IMR-90 (cell line): ENCODE data around the gene IFT20. TPM values are rescaled to one million over a fixed set of nuclear protein-coding genes. Genes with fewer than 3 reads are reported as not detected.

Experiments used
- ATAC-seq: fragments of 200-7000 bp; cut with Tn5 transposase; 2 replicates; pipeline ENCODE4 v1.9.1; 2020; ENCODE audit warnings: low read depth, mild to moderate bottlenecking, moderate library complexity
- BruUV-seq: library from RNA; stranded (reverse); fragments of 400-500 nt; replicated peaks from 2 replicates; lab custom pipeline; 2021; lab: Mats Ljungman, UMichigan
- CTCF ChIA-PET: fragments of 300-600 bp; formaldehyde crosslinking; extraction: SDS; loops from one replicate; lab custom pipeline; 2021; ENCODE audit warnings: antibody characterized with exemption; lab: Yijun Ruan, JAX
- POLR2A ChIA-PET: fragments of 300-600 bp; sonication (Branson Sonifier 250); formaldehyde crosslinking; loops from one replicate; lab custom pipeline; 2022; ENCODE audit warnings: antibody characterized with exemption; ENCODE audit not compliant: unreplicated experiment; lab: Charles Lee
- DNase-seq: peaks from one replicate; pipeline ENCODE4 v3.0.0; 2013
- H2AFZ ChIP-seq: replicated peaks from 2 replicates; pipeline ENCODE3; 2013; ENCODE audit warnings: low read length, mild to moderate bottlenecking; ENCODE audit not compliant: poor library complexity
- H2AK5ac ChIP-seq: 2 replicates; pipeline ENCODE4 v1.6.1; 2013; ENCODE audit warnings: low read depth, low read length, inconsistent platforms
- H2AK9ac ChIP-seq: replicated peaks from 2 replicates; pipeline ENCODE3; 2013; ENCODE audit warnings: mild to moderate bottlenecking, low read depth, low read length, moderate library complexity; ENCODE audit not compliant: poor library complexity
- H2BK120ac ChIP-seq: 2 replicates; pipeline ENCODE4 v1.6.1; 2013; ENCODE audit warnings: low read depth, low read length, inconsistent platforms
- H2BK15ac ChIP-seq: 3 replicates; pipeline ENCODE4 v1.6.1; 2013; ENCODE audit warnings: low read depth, low read length, inconsistent platforms
- H2BK20ac ChIP-seq: 2 replicates; pipeline ENCODE4 v1.6.1; 2013; ENCODE audit warnings: low read depth, mild to moderate bottlenecking, inconsistent platforms, low read length, moderate library complexity
- H2BK5ac ChIP-seq: 2 replicates; pipeline ENCODE4 v1.6.1; 2013; ENCODE audit warnings: mild to moderate bottlenecking, low read depth, low read length, inconsistent platforms; ENCODE audit not compliant: poor library complexity, severe bottlenecking
- H3K14ac ChIP-seq: replicated peaks from 2 replicates; pipeline ENCODE4 v1.6.1; 2013; ENCODE audit warnings: low read depth, low read length, inconsistent platforms
- H3K18ac ChIP-seq: 2 replicates; pipeline ENCODE4 v1.6.1; 2013; ENCODE audit warnings: low read depth, low read length, control low read depth
- H3K23ac ChIP-seq: 2 replicates; pipeline ENCODE4 v1.6.1; 2013; ENCODE audit warnings: low read depth, low read length, inconsistent platforms
- H3K27ac ChIP-seq: 2 replicates; pipeline ENCODE4 v1.5.1; 2013; ENCODE audit warnings: mild to moderate bottlenecking, control low read depth, low read length; ENCODE audit not compliant: insufficient read depth
- H3K27me3 ChIP-seq: 2 replicates; pipeline ENCODE4 v1.6.1; 2013; ENCODE audit warnings: low read length; ENCODE audit not compliant: control insufficient read depth, insufficient read depth
- H3K36me3 ChIP-seq: 2 replicates; pipeline ENCODE4 v1.6.1; 2013; ENCODE audit warnings: low read length, mixed read lengths; ENCODE audit not compliant: control insufficient read depth, insufficient read depth
- H3K4ac ChIP-seq: 2 replicates; pipeline ENCODE4 v1.6.1; 2013; ENCODE audit warnings: low read depth, low read length, inconsistent platforms
- H3K4me1 ChIP-seq: 2 replicates; pipeline ENCODE4 v1.6.1; 2013; ENCODE audit warnings: low read length, mixed read lengths; ENCODE audit not compliant: control insufficient read depth, insufficient read depth
- H3K4me2 ChIP-seq: 2 replicates; pipeline ENCODE4 v1.6.1; 2013; ENCODE audit warnings: low read depth, mild to moderate bottlenecking, control low read depth, low read length, moderate library complexity
- H3K4me3 ChIP-seq: 2 replicates; pipeline ENCODE4 v1.5.1; 2013; ENCODE audit warnings: low read depth, mild to moderate bottlenecking, control low read depth, low read length, moderate library complexity; ENCODE audit not compliant: insufficient read depth
- H3K56ac ChIP-seq: 2 replicates; pipeline ENCODE4 v1.6.1; 2013; ENCODE audit warnings: low read length, inconsistent platforms; ENCODE audit not compliant: insufficient read depth; ENCODE audit errors: extremely low read depth
- H3K79me1 ChIP-seq, 2 experiments: 2 replicates each; pipeline ENCODE4 v1.6.1; 2013; ENCODE audit warnings: low read length in 2 of 2, inconsistent platforms in 1 of 2, low read depth in 1 of 2
- H3K9ac ChIP-seq: 2 replicates; pipeline ENCODE4 v1.6.1; 2013; ENCODE audit warnings: low read depth, low read length, control low read depth
- H3K9me1 ChIP-seq: 2 replicates; pipeline ENCODE4 v1.6.1; 2013; ENCODE audit warnings: low read length, inconsistent platforms; ENCODE audit not compliant: insufficient read depth
- H3K9me3 ChIP-seq: 2 replicates; pipeline ENCODE4 v1.6.1; 2013; ENCODE audit warnings: low read length; ENCODE audit not compliant: control insufficient read depth, insufficient read depth
- H4K20me1 ChIP-seq: 2 replicates; pipeline ENCODE4 v1.6.1; 2013; ENCODE audit warnings: low read length, inconsistent platforms; ENCODE audit not compliant: insufficient read depth
- H4K5ac ChIP-seq: 2 replicates; pipeline ENCODE4 v1.6.1; 2013; ENCODE audit warnings: mild to moderate bottlenecking, low read depth, low read length, control low read depth
- H4K8ac ChIP-seq, 2 experiments: 2 replicates each; pipeline ENCODE4 v1.6.1; 2013; ENCODE audit warnings: low read depth in 2 of 2, low read length in 2 of 2, control low read depth in 1 of 2, inconsistent platforms in 1 of 2
- H4K91ac ChIP-seq: 2 replicates; pipeline ENCODE4 v1.6.1; 2013; ENCODE audit warnings: low read depth, low read length, inconsistent platforms; ENCODE audit not compliant: insufficient read depth
- BHLHE40 ChIP-seq: fragments of 150-350 bp; IDR thresholded peaks from 2 replicates; pipeline ENCODE4 v1.6.1; 2016; ENCODE audit warnings: mild to moderate bottlenecking, low read depth, low read length
- CHD1 ChIP-seq: IDR thresholded peaks from 2 replicates; pipeline ENCODE4 v1.6.1; 2012; ENCODE audit warnings: low read depth, low read length, improper control_type of control experiment
- MAZ ChIP-seq: IDR thresholded peaks from 2 replicates; pipeline ENCODE4 v1.6.1; 2012; ENCODE audit warnings: low read depth, mild to moderate bottlenecking, low read length, improper control_type of control experiment, moderate library complexity, borderline replicate concordance
- RFX5 ChIP-seq: IDR thresholded peaks from 2 replicates; pipeline ENCODE4 v1.8.0; 2012; ENCODE audit warnings: low read depth, mild to moderate bottlenecking, low read length, moderate library complexity
- WGBS, 2 experiments: methylation state at CpG; one replicate each; pipeline versions ENCODE4 v1.1.5 to v1.1.7; 2013; ENCODE audit warnings: missing lambda C conversion rate in 2 of 2; ENCODE audit not compliant: insufficient read length in 1 of 2; ENCODE audit errors: extremely low coverage in 2 of 2; 5-methylcytosine and 5-hydroxymethylcytosine counted together
- dilution Hi-C: fragments of 300-500 bp; cut with HindIII; formaldehyde crosslinking; loops from one replicate; pipeline ENCODE4 v1.14.3; 2018; ENCODE audit warnings: low sequenced_read_pairs; ENCODE audit not compliant: unreplicated experiment
- in situ Hi-C: fragments of 300-500 bp; cut with MboI; formaldehyde crosslinking; loops from 3 replicates; pipeline ENCODE4 v1.14.3; 2019; ENCODE audit warnings: low sequenced_read_pairs, inconsistent platforms, mixed read lengths
- intact Hi-C: fragments of 100-400 bp; cut with micrococcal nuclease; formaldehyde crosslinking; loops from 2 replicates; pipeline ENCODE4 v1.10.0; 2022
- polyA plus RNA-seq, 3 experiments: library from polyadenylated mRNA; depleted of rRNA; stranded (reverse); fragments of >200 nt; gene quantifications; 2 replicates each; pipeline ENCODE4 v1.2.3, GENCODE V29; 2012; ENCODE audit warnings: low replicate concordance in 1 of 3
- total RNA-seq: library from RNA; depleted of rRNA; stranded (reverse); fragments of >200 nt; gene quantifications from 2 replicates; pipeline ENCODE4 v1.2.3, GENCODE V29; 2012
- TF ChIP-seq, protein P1 (sequence below): fragments of 150-350 bp; IDR thresholded peaks from 2 replicates; pipeline ENCODE4 v1.6.1; 2016; ENCODE audit warnings: low read depth, mild to moderate bottlenecking, low read length, moderate library complexity, borderline replicate concordance
- TF ChIP-seq, protein P2 (sequence below): fragments of 150-350 bp; IDR thresholded peaks from 2 replicates; pipeline ENCODE4 v1.6.1; 2017; ENCODE audit warnings: mild to moderate bottlenecking, antibody characterized with exemption, low read length, low read depth

The IFT20 gene
- total and polyA plus RNA-seq, 2 of the 4 experiments (the other 2 are of a cell fraction), result 25.5 to 46.3 TPM

DNA sequence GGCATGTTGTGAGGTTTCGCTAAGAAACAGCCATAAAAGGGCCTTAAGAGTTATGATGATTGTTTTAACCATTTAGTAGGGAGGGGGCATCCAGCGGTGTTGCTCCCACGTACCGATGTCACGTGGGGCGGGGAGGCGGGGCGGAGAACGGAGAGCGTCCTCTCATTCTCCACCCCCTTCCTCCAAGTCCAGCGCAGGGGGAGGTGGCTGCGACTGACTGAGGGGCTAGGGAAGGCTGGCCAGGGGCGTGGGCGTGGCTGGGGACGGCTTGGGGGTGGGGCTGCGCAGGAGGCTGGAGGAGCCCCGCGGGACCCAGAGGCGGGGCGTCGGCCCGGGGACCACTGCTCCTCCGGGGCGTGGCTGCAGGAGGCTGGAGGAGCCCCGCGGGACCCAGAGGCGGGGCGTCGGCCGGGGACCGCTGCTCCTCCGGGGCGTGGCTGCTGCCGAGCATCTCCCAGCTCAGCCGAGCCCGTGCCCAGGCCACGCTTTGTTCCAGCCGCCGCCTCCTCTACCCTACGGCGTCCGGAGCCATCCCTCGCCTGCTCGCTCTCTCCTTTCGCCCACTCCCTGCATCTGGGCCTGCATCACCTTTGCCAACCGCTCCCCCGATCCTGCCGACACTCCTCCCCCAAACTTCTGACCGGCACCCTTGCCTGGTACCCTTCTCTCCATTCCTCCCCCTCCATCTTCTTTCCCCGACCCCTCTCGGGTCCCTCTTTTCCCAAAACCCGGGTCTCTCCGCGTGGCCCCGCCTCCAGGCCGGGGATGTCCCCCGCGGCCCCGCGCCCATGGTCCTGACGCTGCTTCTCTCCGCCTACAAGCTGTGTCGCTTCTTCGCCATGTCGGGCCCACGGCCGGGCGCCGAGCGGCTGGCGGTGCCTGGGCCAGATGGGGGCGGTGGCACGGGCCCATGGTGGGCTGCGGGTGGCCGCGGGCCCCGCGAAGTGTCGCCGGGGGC is 36.3 kb upstream of the IFT20 start, which contains the start of gene SARM1:
Gene SARM1 (plus strand): TSS at position 450 of the 958 bp plus-strand sequence. CDS start 339 bp downstream, at position 789.
- ChIA-PET CTCF (no interaction called here), POLR2A (no interaction called here)
- TF ChIP-seq MAZ, result peak; percentile 91; the same call in 1 of the 2 replicates
- TF ChIP-seq CHD1, result no peak
- no peak for TF ChIP-seq RFX5
- TF ChIP-seq BHLHE40, result peak; percentile 26; the same call in 1 of the 2 replicates
- TF ChIP-seq, protein P1, sequence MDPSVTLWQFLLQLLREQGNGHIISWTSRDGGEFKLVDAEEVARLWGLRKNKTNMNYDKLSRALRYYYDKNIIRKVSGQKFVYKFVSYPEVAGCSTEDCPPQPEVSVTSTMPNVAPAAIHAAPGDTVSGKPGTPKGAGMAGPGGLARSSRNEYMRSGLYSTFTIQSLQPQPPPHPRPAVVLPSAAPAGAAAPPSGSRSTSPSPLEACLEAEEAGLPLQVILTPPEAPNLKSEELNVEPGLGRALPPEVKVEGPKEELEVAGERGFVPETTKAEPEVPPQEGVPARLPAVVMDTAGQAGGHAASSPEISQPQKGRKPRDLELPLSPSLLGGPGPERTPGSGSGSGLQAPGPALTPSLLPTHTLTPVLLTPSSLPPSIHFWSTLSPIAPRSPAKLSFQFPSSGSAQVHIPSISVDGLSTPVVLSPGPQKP, result no peak
- TF ChIP-seq, protein P2, sequence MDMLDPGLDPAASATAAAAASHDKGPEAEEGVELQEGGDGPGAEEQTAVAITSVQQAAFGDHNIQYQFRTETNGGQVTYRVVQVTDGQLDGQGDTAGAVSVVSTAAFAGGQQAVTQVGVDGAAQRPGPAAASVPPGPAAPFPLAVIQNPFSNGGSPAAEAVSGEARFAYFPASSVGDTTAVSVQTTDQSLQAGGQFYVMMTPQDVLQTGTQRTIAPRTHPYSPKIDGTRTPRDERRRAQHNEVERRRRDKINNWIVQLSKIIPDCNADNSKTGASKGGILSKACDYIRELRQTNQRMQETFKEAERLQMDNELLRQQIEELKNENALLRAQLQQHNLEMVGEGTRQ, result peak; percentile 96
- peak within 1 kb of the TSS; percentile 33 for H2AK9ac ChIP-seq
- peak within 1 kb of the TSS; percentile 92 for H3K4ac ChIP-seq
- peak within 1 kb of the TSS; percentile 84 for H3K4me2 ChIP-seq
- DNase-seq (peak; percentile 85), ATAC-seq (peak; percentile 83)
- peak within 1 kb of the TSS; percentile 29 for H2AK5ac ChIP-seq
- H2BK5ac ChIP-seq, result no peak within 1 kb of the TSS
- no peaks in the 10 kb centered on the region for H3K27me3 ChIP-seq
- H4K91ac ChIP-seq, result peak within 1 kb of the TSS; percentile 79
- no peak within 1 kb of the TSS; the same call in 1 of the 2 replicates for H3K18ac ChIP-seq
- intact Hi-C loops (no loop called here), in situ Hi-C loops (no loop called here), dilution Hi-C loops (no loop called here)
- peak within 1 kb of the TSS; percentile 70 for H3K23ac ChIP-seq
- H3K56ac ChIP-seq, result peak within 1 kb of the TSS; percentile 52
- peaks cover 14% of the 10 kb centered on the region; the same call in 1 of the 2 replicates for H3K4me1 ChIP-seq
- H3K9me3 ChIP-seq, result no peaks in the 10 kb centered on the region
- H3K14ac ChIP-seq, result peak within 1 kb of the TSS; percentile 91
- H3K79me1 ChIP-seq, result peaks cover 5 to 27% of the 10 kb centered on the region in 2 experiments; a peak in 3 of 4 replicates
- whole genome bisulfite sequencing, 2 experiments, result 1% methylated on average over 28 of the region's 80 CpGs; no CpG with 5 or more reads in 1 of the 2 experiments
- H3K9ac ChIP-seq, result peak within 1 kb of the TSS; percentile 43
- H2BK120ac ChIP-seq, result peak within 1 kb of the TSS; percentile 62
- H3K4me3 ChIP-seq, result peak within 1 kb of the TSS; percentile 54
- H3K27ac ChIP-seq, result peak within 1 kb of the TSS; percentile 93
- no peaks in the 10 kb centered on the region for H3K36me3 ChIP-seq
- H2BK20ac ChIP-seq, result peak within 1 kb of the TSS; percentile 73
- H4K20me1 ChIP-seq, result peaks cover 31% of the 10 kb centered on the region
- peak within 1 kb of the TSS; percentile 93 for H2AFZ ChIP-seq
- peak within 1 kb of the TSS; percentile 40 for H4K5ac ChIP-seq
- no TSS peak for BruUV-seq
- H4K8ac ChIP-seq, result peak within 1 kb of the TSS; percentile 83 to 97
- peaks cover 35% of the 10 kb centered on the region for H3K9me1 ChIP-seq
- peak within 1 kb of the TSS; percentile 16; the same call in 1 of the 3 replicates for H2BK15ac ChIP-seq
